ENCODE results near the gene C1QTNF5.

Gene C1QTNF5

DNA sequence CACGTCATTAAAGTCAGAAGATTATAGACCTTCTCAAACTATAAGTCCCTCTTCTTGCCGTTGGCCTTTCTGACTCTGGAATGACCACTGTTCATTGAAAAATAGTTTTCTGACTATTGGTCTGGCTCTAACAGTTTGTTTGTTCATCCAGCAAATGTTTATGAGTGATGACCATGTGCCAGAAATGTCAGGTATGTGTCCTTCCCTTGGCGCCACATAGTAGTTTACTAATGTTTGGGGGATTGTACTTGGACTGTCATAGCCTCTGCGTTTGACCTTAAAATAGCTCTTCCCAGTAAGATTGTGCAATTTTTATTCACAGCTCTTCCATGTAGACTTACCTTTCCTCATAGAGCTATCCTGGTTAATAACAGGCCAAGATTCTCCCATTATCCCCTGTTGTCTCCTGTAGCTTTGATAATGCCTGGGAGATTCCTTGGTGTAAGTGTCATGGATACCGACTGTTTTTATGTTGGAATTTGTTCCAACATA is 37.4 kb downstream of the C1QTNF5 start:
- TF ChIP-seq YY1 (IDR thresholded peaks at IDR 0.05; ENCODE audit: low read depth): no peak
- TF ChIP-seq CEBPB (IDR thresholded peaks at IDR 0.05): no peak
- no peak for TF ChIP-seq FOXM1 (IDR thresholded peaks at IDR 0.05; ENCODE audit: borderline replicate concordance, low read depth)
- TF ChIP-seq TEAD4 (IDR thresholded peaks at IDR 0.05): no peak
- TF ChIP-seq EP300 (IDR thresholded peaks at IDR 0.05; ENCODE audit: borderline replicate concordance): no peak
- TF ChIP-seq, protein P1, sequence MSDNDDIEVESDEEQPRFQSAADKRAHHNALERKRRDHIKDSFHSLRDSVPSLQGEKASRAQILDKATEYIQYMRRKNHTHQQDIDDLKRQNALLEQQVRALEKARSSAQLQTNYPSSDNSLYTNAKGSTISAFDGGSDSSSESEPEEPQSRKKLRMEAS (IDR thresholded peaks at IDR 0.05): no peak
- TF ChIP-seq, protein P2, sequence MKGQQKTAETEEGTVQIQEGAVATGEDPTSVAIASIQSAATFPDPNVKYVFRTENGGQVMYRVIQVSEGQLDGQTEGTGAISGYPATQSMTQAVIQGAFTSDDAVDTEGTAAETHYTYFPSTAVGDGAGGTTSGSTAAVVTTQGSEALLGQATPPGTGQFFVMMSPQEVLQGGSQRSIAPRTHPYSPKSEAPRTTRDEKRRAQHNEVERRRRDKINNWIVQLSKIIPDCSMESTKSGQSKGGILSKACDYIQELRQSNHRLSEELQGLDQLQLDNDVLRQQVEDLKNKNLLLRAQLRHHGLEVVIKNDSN (IDR thresholded peaks at IDR 0.05): no peak
- TF ChIP-seq EGR1 (IDR thresholded peaks at IDR 0.05): no peak
- TF ChIP-seq, protein P3, sequence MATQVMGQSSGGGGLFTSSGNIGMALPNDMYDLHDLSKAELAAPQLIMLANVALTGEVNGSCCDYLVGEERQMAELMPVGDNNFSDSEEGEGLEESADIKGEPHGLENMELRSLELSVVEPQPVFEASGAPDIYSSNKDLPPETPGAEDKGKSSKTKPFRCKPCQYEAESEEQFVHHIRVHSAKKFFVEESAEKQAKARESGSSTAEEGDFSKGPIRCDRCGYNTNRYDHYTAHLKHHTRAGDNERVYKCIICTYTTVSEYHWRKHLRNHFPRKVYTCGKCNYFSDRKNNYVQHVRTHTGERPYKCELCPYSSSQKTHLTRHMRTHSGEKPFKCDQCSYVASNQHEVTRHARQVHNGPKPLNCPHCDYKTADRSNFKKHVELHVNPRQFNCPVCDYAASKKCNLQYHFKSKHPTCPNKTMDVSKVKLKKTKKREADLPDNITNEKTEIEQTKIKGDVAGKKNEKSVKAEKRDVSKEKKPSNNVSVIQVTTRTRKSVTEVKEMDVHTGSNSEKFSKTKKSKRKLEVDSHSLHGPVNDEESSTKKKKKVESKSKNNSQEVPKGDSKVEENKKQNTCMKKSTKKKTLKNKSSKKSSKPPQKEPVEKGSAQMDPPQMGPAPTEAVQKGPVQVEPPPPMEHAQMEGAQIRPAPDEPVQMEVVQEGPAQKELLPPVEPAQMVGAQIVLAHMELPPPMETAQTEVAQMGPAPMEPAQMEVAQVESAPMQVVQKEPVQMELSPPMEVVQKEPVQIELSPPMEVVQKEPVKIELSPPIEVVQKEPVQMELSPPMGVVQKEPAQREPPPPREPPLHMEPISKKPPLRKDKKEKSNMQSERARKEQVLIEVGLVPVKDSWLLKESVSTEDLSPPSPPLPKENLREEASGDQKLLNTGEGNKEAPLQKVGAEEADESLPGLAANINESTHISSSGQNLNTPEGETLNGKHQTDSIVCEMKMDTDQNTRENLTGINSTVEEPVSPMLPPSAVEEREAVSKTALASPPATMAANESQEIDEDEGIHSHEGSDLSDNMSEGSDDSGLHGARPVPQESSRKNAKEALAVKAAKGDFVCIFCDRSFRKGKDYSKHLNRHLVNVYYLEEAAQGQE (IDR thresholded peaks at IDR 0.05; ENCODE audit: low read depth): no peak
- TF ChIP-seq ZBTB7A (IDR thresholded peaks at IDR 0.05; ENCODE audit: low read depth): no peak
- TF ChIP-seq NFIC (IDR thresholded peaks at IDR 0.05): no peak
- TF ChIP-seq TCF12 (IDR thresholded peaks at IDR 0.05; ENCODE audit: low read depth): no peak
- TF ChIP-seq TAF1 (IDR thresholded peaks at IDR 0.05; ENCODE audit: low read depth): no peak
- no peak for TF ChIP-seq RAD21 (IDR thresholded peaks at IDR 0.05; ENCODE audit: low read depth)
- no peak for TF ChIP-seq CREB1 (IDR thresholded peaks at IDR 0.05; ENCODE audit: low read depth)

DNA sequence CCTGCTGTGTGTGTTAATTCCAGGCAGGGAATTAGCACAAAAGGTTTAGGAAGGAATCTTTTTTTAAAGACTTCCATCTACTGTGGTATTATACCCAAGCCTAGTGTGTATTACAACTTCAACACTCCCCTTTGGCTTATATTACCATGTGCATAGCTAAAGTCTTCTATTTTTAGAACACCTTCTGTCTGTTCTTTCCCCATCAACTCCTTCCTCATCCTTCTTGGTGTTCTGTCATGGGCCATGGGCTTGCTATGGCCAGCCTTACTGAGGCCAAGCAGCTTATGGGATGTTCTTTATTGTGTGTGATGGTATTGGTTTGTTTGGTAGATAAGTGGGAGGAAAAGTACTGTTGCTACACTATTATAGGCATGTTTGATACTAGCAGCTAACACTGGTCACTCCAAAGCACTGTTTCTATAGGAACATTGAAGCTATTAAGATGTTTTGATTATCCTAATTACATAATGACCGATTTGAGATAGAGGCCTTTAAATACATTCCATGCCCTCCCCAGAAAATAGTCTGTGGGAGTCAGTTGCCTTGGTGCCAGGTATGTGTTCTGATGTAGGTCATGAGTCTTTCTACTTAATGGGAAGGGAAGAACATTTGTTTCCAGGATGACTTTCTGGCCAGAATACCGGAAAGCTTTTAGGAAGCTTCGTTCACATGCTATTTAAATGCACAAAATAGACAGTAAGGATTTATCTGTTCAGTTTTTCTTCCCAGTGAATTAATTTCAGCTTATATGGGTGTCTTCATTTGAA is 40.3 kb downstream of the C1QTNF5 start:
- TF ChIP-seq ZBTB7A (IDR thresholded peaks at IDR 0.05; ENCODE audit: low read depth) (no peak), EP300 (IDR thresholded peaks at IDR 0.05; ENCODE audit: borderline replicate concordance) (no peak), CREB1 (IDR thresholded peaks at IDR 0.05; ENCODE audit: low read depth) (no peak), EGR1 (IDR thresholded peaks at IDR 0.05) (no peak), RAD21 (IDR thresholded peaks at IDR 0.05; ENCODE audit: low read depth) (no peak), TCF12 (IDR thresholded peaks at IDR 0.05; ENCODE audit: low read depth) (no peak)
- TF ChIP-seq, protein P3 (IDR thresholded peaks at IDR 0.05; ENCODE audit: low read depth): no peak
- TF ChIP-seq, protein P1 (IDR thresholded peaks at IDR 0.05): no peak
- TF ChIP-seq, protein P2 (IDR thresholded peaks at IDR 0.05): no peak

DNA sequence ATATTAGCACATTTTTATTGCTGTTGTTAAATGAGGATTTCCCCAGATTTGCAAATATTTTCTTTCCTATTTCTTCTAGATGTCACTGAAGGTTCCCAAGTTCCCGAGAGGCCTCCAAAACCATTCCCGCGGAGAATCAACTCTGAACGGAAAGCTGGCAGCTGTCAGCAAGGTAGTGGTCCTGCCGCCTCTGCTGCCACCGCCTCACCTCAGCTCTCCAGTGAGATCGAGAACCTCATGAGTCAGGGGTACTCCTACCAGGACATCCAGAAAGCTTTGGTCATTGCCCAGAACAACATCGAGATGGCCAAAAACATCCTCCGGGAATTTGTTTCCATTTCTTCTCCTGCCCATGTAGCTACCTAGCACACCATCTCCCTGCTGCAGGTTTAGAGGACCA is 41.3 kb downstream of the C1QTNF5 start:
- TF ChIP-seq, protein P3 (IDR thresholded peaks at IDR 0.05; ENCODE audit: low read depth): no peak
- TF ChIP-seq TAF1 (IDR thresholded peaks at IDR 0.05; ENCODE audit: low read depth) (no peak), TCF12 (IDR thresholded peaks at IDR 0.05; ENCODE audit: low read depth) (no peak), ZBTB7A (IDR thresholded peaks at IDR 0.05; ENCODE audit: low read depth) (no peak), EP300 (IDR thresholded peaks at IDR 0.05; ENCODE audit: borderline replicate concordance) (no peak), RAD21 (IDR thresholded peaks at IDR 0.05; ENCODE audit: low read depth) (no peak), CEBPB (IDR thresholded peaks at IDR 0.05) (no peak), TEAD4 (IDR thresholded peaks at IDR 0.05) (no peak), YY1 (IDR thresholded peaks at IDR 0.05; ENCODE audit: low read depth) (no peak), NFIC (IDR thresholded peaks at IDR 0.05) (no peak), EGR1 (IDR thresholded peaks at IDR 0.05) (no peak), CREB1 (IDR thresholded peaks at IDR 0.05; ENCODE audit: low read depth) (no peak), FOXM1 (IDR thresholded peaks at IDR 0.05; ENCODE audit: borderline replicate concordance, low read depth) (no peak)
- TF ChIP-seq, protein P1 (IDR thresholded peaks at IDR 0.05): no peak
- TF ChIP-seq, protein P2 (IDR thresholded peaks at IDR 0.05): no peak

Measured in Ishikawa (cell line).